Kidney epithelial cell (primary cell): ENCODE data around the gene ADH1A. TPM values are rescaled to one million over a fixed set of nuclear protein-coding genes. Genes with fewer than 3 reads are reported as not detected.
"Not testable (repeated sequence)": the region's sequence is repeated elsewhere in the genome, so short reads cannot be mapped to it uniquely, and the experiment has no call there.

Source experiments
- DNase-seq: peaks from one replicate; pipeline ENCODE4 v3.0.0-alpha.2; 2010; ENCODE audit warnings: low read depth
- H3K27me3 ChIP-seq: 2 replicates; pipeline ENCODE4 v1.6.0; 2011; ENCODE audit warnings: low read length; ENCODE audit not compliant: control insufficient read depth, insufficient read depth
- H3K36me3 ChIP-seq: 2 replicates; pipeline ENCODE4 v1.5.1; 2011; ENCODE audit warnings: low read length; ENCODE audit not compliant: control insufficient read depth, insufficient read depth
- H3K4me3 ChIP-seq: 2 replicates; pipeline ENCODE4 v1.5.1; 2011; ENCODE audit warnings: low read depth, mild to moderate bottlenecking, control low read depth, low read length
- total RNA-seq: library from RNA; depleted of rRNA; stranded (reverse); fragments of >200 nt; gene quantifications from 2 replicates; pipeline ENCODE4 v1.2.3, GENCODE V29; 2015
- TF ChIP-seq, protein P1 (sequence below): IDR thresholded peaks from 2 replicates; pipeline ENCODE4 v1.5.1; 2011; ENCODE audit warnings: mild to moderate bottlenecking, moderate library complexity, low read length, control low read depth, inconsistent platforms; ENCODE audit not compliant: insufficient read depth, poor library complexity, severe bottlenecking

Gene ADH1A
- total RNA-seq, 1 donor from 2014 or later, result not detected

DNA sequence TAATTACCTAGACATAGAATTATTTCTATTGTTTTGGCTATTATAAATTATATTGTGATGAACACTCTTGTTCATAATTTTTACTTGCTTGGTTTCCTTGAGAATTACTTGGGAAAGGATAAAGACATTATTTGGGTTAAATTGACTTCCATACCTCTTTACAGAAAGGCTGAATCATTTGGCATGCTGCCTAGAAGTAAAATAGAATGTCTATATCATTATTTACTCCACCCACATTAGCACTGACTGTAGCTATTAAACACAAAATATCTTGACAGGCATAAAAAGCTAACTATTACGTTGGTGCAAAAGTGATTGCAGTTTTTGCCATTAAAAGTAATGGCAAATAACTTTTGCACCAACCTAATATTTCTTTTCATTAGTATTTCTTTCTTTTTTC is 42.1 kb downstream of the ADH1A start:
- Histone ChIP-seq H3K27me3 (no peaks in the 10 kb centered on the region), H3K4me3 (no peak overlapping the region), H3K36me3 (no peaks in the 10 kb centered on the region)
- no peak for DNase-seq
- TF ChIP-seq, protein P1, sequence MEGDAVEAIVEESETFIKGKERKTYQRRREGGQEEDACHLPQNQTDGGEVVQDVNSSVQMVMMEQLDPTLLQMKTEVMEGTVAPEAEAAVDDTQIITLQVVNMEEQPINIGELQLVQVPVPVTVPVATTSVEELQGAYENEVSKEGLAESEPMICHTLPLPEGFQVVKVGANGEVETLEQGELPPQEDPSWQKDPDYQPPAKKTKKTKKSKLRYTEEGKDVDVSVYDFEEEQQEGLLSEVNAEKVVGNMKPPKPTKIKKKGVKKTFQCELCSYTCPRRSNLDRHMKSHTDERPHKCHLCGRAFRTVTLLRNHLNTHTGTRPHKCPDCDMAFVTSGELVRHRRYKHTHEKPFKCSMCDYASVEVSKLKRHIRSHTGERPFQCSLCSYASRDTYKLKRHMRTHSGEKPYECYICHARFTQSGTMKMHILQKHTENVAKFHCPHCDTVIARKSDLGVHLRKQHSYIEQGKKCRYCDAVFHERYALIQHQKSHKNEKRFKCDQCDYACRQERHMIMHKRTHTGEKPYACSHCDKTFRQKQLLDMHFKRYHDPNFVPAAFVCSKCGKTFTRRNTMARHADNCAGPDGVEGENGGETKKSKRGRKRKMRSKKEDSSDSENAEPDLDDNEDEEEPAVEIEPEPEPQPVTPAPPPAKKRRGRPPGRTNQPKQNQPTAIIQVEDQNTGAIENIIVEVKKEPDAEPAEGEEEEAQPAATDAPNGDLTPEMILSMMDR, result no peak

DNA sequence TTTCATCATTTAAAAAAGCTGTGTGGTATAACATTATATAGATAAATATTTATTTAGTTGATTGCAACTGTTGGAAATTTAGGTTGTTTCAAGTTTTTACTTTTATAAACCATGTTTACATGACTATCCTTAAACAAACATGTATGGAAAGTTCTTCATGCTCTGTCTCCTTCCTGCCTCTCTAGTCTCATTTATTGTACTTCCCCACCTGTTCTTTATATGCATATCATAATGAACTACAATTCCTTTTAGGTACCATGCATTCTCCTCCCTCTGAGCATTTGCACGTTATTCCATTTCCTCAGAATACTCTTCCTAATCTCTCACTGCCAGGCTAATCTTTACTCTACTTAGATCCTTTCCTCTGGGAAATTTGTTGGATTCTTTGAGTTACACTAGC is 54.8 kb downstream of the ADH1A start:
- no peak for DNase-seq
- Histone ChIP-seq H3K36me3 (no peaks in the 10 kb centered on the region), H3K27me3 (no peaks in the 10 kb centered on the region), H3K4me3 (no peak overlapping the region)
- TF ChIP-seq, protein P1, result no peak

DNA sequence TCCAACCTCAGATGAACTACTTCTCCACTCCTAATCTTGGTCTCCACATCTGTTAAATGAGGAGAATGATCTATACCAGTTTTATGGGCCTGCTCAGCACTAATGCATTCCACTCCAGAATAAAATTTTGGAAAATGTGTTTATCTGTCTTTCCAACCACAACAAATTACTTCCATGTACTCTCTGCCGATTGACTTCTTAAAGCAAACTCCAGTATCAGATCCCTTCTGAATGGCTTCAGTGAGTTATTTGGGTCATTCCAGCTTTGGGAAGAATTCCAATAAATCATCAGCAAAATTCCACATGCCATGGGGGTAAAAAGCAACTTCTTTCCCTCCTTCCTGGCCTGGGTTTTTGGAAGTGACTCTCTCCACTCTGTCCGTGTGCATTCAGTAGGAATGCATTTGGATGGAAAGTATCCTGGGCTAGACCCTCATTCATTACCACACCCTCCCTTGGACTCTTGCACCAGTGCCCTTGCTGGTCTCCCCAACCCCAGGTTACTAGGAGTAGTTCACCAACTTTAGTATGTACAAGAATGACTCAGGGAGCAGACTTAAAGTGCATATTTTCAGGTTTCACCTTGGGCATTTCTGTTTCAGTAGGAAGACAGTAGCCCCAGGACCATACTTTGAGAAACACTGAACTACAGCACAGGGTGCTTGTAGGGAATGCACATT is 56.3 kb downstream of the ADH1A start:
- Histone ChIP-seq H3K36me3 (no peaks in the 10 kb centered on the region), H3K27me3 (no peaks in the 10 kb centered on the region), H3K4me3 (no peak overlapping the region)
- DNase-seq, result no peak
- TF ChIP-seq, protein P1, result no peak

DNA sequence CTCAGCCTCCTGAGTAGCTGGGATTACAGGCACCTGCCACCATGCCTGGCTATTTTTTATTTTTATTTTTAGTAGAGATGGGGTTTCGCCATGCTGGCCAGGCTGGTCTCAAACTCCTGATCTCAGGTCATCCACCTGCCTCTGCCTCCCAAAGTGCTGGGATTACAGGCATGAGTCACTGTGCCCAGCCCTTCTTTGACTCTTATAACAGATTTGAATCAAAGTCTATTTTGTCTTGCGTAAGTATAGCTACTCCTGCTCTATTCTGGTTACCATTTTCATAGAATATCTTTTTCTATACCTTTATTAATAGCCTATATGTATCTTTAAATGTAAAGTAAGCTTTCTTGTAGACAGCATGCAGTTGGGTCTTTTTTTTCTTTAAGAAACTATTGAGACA is 57.4 kb downstream of the ADH1A start:
- DNase-seq, H3K27me3 ChIP-seq: not testable (repeated sequence)

DNA sequence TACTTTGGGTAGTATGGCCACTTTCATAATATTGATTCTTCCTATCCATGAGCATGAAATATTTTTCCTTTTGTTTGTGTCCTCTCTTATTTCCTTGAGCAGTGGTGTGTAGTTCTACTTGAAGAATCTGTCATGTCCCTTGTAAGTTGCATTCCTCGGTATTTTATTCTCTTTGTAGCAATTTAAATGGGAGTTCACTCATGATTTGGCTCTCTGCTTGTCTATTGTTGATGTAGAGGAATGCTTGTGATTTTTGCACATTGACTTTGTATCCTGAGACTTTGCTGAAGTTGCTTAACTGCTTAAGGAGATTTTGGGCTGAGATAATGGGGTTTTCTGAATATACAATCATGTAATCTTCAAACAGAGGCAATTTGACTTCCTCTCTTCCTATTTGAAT is 62.1 kb downstream of the ADH1A start:
- not testable (repeated sequence) for DNase-seq, H3K4me3 ChIP-seq, H3K27me3 ChIP-seq, H3K36me3 ChIP-seq

More for the DNA sequence above, 57.4 kb downstream of the ADH1A start:
- not testable (repeated sequence) for H3K36me3 ChIP-seq, H3K4me3 ChIP-seq

DNA sequence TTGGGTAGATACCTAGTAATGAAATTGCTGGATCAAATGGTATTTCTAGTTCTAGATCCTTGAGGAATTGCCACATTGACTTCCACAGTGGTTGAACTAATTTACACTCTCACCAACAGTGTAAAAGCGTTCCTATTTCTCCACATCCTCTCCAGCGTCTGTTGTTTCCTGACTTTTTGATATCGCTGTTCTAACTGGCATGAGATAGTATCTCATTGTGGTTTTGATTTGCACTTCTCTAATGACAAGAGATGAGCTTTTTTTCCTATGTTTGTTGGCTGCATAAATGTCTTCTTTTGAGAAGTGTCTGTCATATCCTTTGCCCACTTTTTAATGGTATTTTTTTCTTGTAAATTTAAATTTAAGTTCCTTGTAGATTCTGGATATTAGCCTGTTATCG is 63.1 kb downstream of the ADH1A start:
- not testable (repeated sequence) for H3K36me3 ChIP-seq, H3K4me3 ChIP-seq, H3K27me3 ChIP-seq, DNase-seq

Other genes with a start within 250 kb of the ADH1A start
- gene ADH5, start 202.2 kb downstream of the ADH1A start, total RNA-seq, result 85.8 and 99.5 TPM in 2 replicates
- gene ADH4, start 146.7 kb downstream of the ADH1A start, total RNA-seq, result not detected in 2 replicates
- not detected in 2 replicates for gene ADH6, start 71.7 kb downstream of the ADH1A start, total RNA-seq
- gene ADH1B, start 30.4 kb upstream of the ADH1A start, total RNA-seq, result 0.08 TPM in 1 of 2 replicates, not detected in the other
- gene ADH1C, start 61.8 kb upstream of the ADH1A start, total RNA-seq, result 0.21 and 1.7 TPM in 2 replicates
- not detected in 2 replicates for gene ADH7, start 144.4 kb upstream of the ADH1A start, total RNA-seq
- not detected in 2 replicates for gene C4orf17, start 220.0 kb upstream of the ADH1A start, total RNA-seq